ENCODE measurements around the gene HDDC3.

DNA sequence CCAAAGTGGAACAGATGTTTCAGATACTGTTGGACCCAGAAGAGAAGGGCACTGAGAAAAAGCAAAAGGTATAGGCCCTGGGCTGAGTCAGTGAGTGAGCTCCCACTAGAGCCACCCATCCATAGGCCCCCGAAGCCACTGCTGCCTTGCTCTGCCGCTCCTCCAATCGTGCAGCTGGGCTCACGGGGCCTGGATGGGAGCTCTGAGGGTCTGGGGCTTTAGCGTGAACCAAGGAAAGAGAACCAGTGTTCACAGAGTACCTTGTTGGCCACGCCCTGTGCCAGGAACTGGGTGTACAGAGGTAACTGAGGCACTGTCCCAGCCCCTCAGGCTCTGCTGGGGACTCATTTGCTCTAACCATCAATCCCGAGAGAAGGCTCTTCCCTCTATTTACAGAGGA lies 7.4 kb upstream of the HDDC3 start:
- TF ChIP-seq, protein P1, sequence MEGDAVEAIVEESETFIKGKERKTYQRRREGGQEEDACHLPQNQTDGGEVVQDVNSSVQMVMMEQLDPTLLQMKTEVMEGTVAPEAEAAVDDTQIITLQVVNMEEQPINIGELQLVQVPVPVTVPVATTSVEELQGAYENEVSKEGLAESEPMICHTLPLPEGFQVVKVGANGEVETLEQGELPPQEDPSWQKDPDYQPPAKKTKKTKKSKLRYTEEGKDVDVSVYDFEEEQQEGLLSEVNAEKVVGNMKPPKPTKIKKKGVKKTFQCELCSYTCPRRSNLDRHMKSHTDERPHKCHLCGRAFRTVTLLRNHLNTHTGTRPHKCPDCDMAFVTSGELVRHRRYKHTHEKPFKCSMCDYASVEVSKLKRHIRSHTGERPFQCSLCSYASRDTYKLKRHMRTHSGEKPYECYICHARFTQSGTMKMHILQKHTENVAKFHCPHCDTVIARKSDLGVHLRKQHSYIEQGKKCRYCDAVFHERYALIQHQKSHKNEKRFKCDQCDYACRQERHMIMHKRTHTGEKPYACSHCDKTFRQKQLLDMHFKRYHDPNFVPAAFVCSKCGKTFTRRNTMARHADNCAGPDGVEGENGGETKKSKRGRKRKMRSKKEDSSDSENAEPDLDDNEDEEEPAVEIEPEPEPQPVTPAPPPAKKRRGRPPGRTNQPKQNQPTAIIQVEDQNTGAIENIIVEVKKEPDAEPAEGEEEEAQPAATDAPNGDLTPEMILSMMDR (IDR thresholded peaks at IDR 0.05; ENCODE audit: insufficient read depth, low read depth, low read length): no peak
- no peak for TF ChIP-seq EZH2 (IDR thresholded peaks at IDR 0.05; ENCODE audit: insufficient read depth, low read length)
